HUES64 (cell line): ENCODE results near the gene RGS19.
A peak's percentile ranks its signal among the peaks of the same experiment; 100 is the strongest.

ENCODE experiments used
- H3K27ac ChIP-seq: 2 replicates; pipeline ENCODE4 v1.7.0; 2013; ENCODE audit warnings: low read depth, low read length, inconsistent platforms
- H3K27me3 ChIP-seq: 2 replicates; pipeline ENCODE4 v1.6.1; 2013; ENCODE audit warnings: mild to moderate bottlenecking, low read length; ENCODE audit not compliant: insufficient read depth
- H3K36me3 ChIP-seq: 2 replicates; pipeline ENCODE4 v1.6.1; 2013; ENCODE audit warnings: mild to moderate bottlenecking, low read length; ENCODE audit not compliant: insufficient read depth
- H3K4me1 ChIP-seq: 2 replicates; pipeline ENCODE4 v1.6.1; 2013; ENCODE audit warnings: mild to moderate bottlenecking, low read length, moderate library complexity; ENCODE audit not compliant: insufficient read depth
- H3K4me3 ChIP-seq: 2 replicates; pipeline ENCODE4 v1.5.1; 2013; ENCODE audit warnings: mild to moderate bottlenecking, low read length, moderate library complexity
- H3K9ac ChIP-seq: 2 replicates; pipeline ENCODE4 v1.6.1; 2013; ENCODE audit warnings: mild to moderate bottlenecking, low read depth, low read length
- H3K9me3 ChIP-seq: 2 replicates; pipeline ENCODE4 v1.6.1; 2013; ENCODE audit warnings: low read depth, low read length; ENCODE audit not compliant: insufficient read depth
- WGBS: fragments of 150-250, 120-280 bp; methylation state at CpG from one replicate; pipeline ENCODE4 v1.1.7; 2013; ENCODE audit warnings: missing lambda C conversion rate; 5-methylcytosine and 5-hydroxymethylcytosine counted together

The RGS19 gene

GRCh38 chr20:64106981-64107735 is 27.8 kb upstream of the RGS19 start, which contains the start of gene NPBWR2:
Gene NPBWR2 (minus strand): TSS chr20:64107565. CDS start chr20:64106831, 734 bp downstream.
- H3K4me1 ChIP-seq: no peaks in the 10 kb centered on the region
- H3K27me3 ChIP-seq: peaks cover 18% of the 10 kb centered on the region

GRCh38 chr20:64106435-64106961 is 27.2 kb upstream of the RGS19 start:
- Histone ChIP-seq H3K9ac (no peak overlapping the region), H3K4me1 (no peaks in the 10 kb centered on the region), H3K36me3 (no peaks in the 10 kb centered on the region), H3K27me3 (peaks cover 24% of the 10 kb centered on the region), H3K4me3 (no peak overlapping the region), H3K9me3 (no peaks in the 10 kb centered on the region), H3K27ac (no peak overlapping the region)
- 95% methylated on average over 28 of the region's 28 CpGs for WGBS

More at GRCh38 chr20:64106981-64107735, 27.8 kb upstream of the RGS19 start, which contains the start of gene NPBWR2:
- 80% methylated on average over 22 of the region's 22 CpGs for WGBS
- Histone ChIP-seq H3K4me3 (no peak within 1 kb of the TSS), H3K9me3 (no peaks in the 10 kb centered on the region), H3K9ac (no peak within 1 kb of the TSS), H3K27ac (no peak within 1 kb of the TSS), H3K36me3 (no peaks in the 10 kb centered on the region)

GRCh38 chr20:64105846-64106434 is 26.6 kb upstream of the RGS19 start:
- Histone ChIP-seq H3K9ac (no peak overlapping the region), H3K27ac (no peak overlapping the region), H3K36me3 (no peaks in the 10 kb centered on the region), H3K27me3 (peaks cover 30% of the 10 kb centered on the region), H3K4me1 (no peaks in the 10 kb centered on the region), H3K9me3 (no peaks in the 10 kb centered on the region), H3K4me3 (no peak overlapping the region)
- 95% methylated on average over 39 of the region's 39 CpGs for WGBS

- 92% methylated on average over 25 of the region's 25 CpGs for WGBS
- H3K27me3 ChIP-seq: peaks cover 37% of the 10 kb centered on the region
- no peaks in the 10 kb centered on the region for H3K4me1 ChIP-seq
- H3K9ac ChIP-seq: no peak overlapping the region
- H3K9me3 ChIP-seq: no peaks in the 10 kb centered on the region
- H3K36me3 ChIP-seq: no peaks in the 10 kb centered on the region
- no peak overlapping the region for H3K4me3 ChIP-seq
- no peak overlapping the region for H3K27ac ChIP-seq
Measured at GRCh38 chr20:64104667-64105451, 25.5 kb upstream of the RGS19 start.

GRCh38 chr20:64103871-64104666 is 24.8 kb upstream of the RGS19 start:
- H3K9me3 ChIP-seq: no peaks in the 10 kb centered on the region
- H3K36me3 ChIP-seq: no peaks in the 10 kb centered on the region
- H3K4me1 ChIP-seq: no peaks in the 10 kb centered on the region
- peaks cover 37% of the 10 kb centered on the region for H3K27me3 ChIP-seq
- no peak overlapping the region for H3K27ac ChIP-seq
- no peak overlapping the region for H3K9ac ChIP-seq
- no peak overlapping the region for H3K4me3 ChIP-seq
- WGBS: 83% methylated on average over 20 of the region's 20 CpGs

GRCh38 chr20:64102647-64103354 is 23.5 kb upstream of the RGS19 start:
- H3K4me1 ChIP-seq: no peaks in the 10 kb centered on the region
- no peak overlapping the region for H3K27ac ChIP-seq
- H3K27me3 ChIP-seq: peaks cover 37% of the 10 kb centered on the region
- H3K36me3 ChIP-seq: no peaks in the 10 kb centered on the region
- peak overlapping the region; percentile 65 for H3K4me3 ChIP-seq
- no peaks in the 10 kb centered on the region for H3K9me3 ChIP-seq
- 31% methylated on average over 28 of the region's 30 CpGs for WGBS
- no peak overlapping the region for H3K9ac ChIP-seq

- Histone ChIP-seq H3K4me1 (no peaks in the 10 kb centered on the region), H3K9ac (peak overlapping the region; percentile 54; the same call in 1 of the 2 replicates), H3K27me3 (peaks cover 37% of the 10 kb centered on the region), H3K9me3 (no peaks in the 10 kb centered on the region), H3K4me3 (peak overlapping the region; percentile 65), H3K27ac (no peak overlapping the region), H3K36me3 (no peaks in the 10 kb centered on the region)
- WGBS: 14% methylated on average over 64 of the region's 64 CpGs
Measured at GRCh38 chr20:64101731-64102621, 22.7 kb upstream of the RGS19 start.

- Histone ChIP-seq H3K36me3 (no peaks in the 10 kb centered on the region), H3K9me3 (no peaks in the 10 kb centered on the region), H3K27ac (no peak overlapping the region), H3K27me3 (peaks cover 37% of the 10 kb centered on the region), H3K4me3 (no peak overlapping the region), H3K4me1 (no peaks in the 10 kb centered on the region), H3K9ac (no peak overlapping the region)
- 85% methylated on average over 9 of the region's 9 CpGs for WGBS
Measured at GRCh38 chr20:64100946-64101688, 21.8 kb upstream of the RGS19 start.

GRCh38 chr20:64100566-64100888 is 21.2 kb upstream of the RGS19 start:
- 83% methylated on average over 4 of the region's 4 CpGs for WGBS
- no peaks in the 10 kb centered on the region for H3K9me3 ChIP-seq
- H3K27ac ChIP-seq: no peak overlapping the region
- H3K27me3 ChIP-seq: peaks cover 37% of the 10 kb centered on the region
- H3K4me3 ChIP-seq: no peak overlapping the region
- no peaks in the 10 kb centered on the region for H3K36me3 ChIP-seq
- H3K4me1 ChIP-seq: no peaks in the 10 kb centered on the region
- no peak overlapping the region for H3K9ac ChIP-seq
